Panc1 (cell line): ENCODE results near the gene ABHD12. TPM values are rescaled to one million over a fixed set of nuclear protein-coding genes. Genes with fewer than 3 reads are reported as not detected.

Experiments used
- ATAC-seq: fragments of 200-7000 bp; cut with Tn5 transposase; 2 replicates; pipeline ENCODE4 v1.9.1; 2020; ENCODE audit warnings: mild to moderate bottlenecking, moderate library complexity
- BruUV-seq: library from RNA; stranded (reverse); fragments of 400-500 nt; replicated peaks from 2 replicates; lab custom pipeline; 2021; lab: Mats Ljungman, UMichigan
- CTCF ChIA-PET: fragments of 300-600 bp; sonication (Branson Sonifier 250); formaldehyde crosslinking; loops from one replicate; lab custom pipeline; 2022; ENCODE audit warnings: antibody characterized with exemption; lab: Charles Lee
- POLR2A ChIA-PET: fragments of 300-600 bp; sonication (Branson Sonifier 250); formaldehyde crosslinking; loops from one replicate; lab custom pipeline; 2022; ENCODE audit warnings: antibody characterized with exemption; lab: Charles Lee
- DNase-seq: peaks from one replicate; pipeline ENCODE4 v3.0.0-alpha.2; 2010; ENCODE audit warnings: low read depth, low spot score
- H3K27ac ChIP-seq: 2 replicates; pipeline ENCODE4 v1.5.1; 2011; ENCODE audit warnings: mild to moderate bottlenecking, low read length, inconsistent platforms
- H3K27me3 ChIP-seq: fragments of 200-500 bp; sonication (Bioruptor generic); 2 replicates; pipeline ENCODE4 v1.6.0; 2014; ENCODE audit warnings: low read length, inconsistent platforms; ENCODE audit not compliant: control insufficient read depth, insufficient read depth
- H3K36me3 ChIP-seq: fragments of 200-500 bp; sonication (Bioruptor generic); 2 replicates; pipeline ENCODE4 v1.5.1; 2014; ENCODE audit warnings: inconsistent platforms, mild to moderate bottlenecking, low read length, moderate library complexity; ENCODE audit not compliant: control insufficient read depth, insufficient read depth
- H3K4me1 ChIP-seq: 2 replicates; pipeline ENCODE4 v1.5.1; 2011; ENCODE audit warnings: inconsistent platforms, mild to moderate bottlenecking, low read length, moderate library complexity; ENCODE audit not compliant: control insufficient read depth, insufficient read depth
- H3K4me3 ChIP-seq, 2 experiments: 2 replicates each; pipeline ENCODE4 v1.5.1; 2011 to 2012; ENCODE audit warnings: low read depth in 2 of 2, low read length in 2 of 2, mild to moderate bottlenecking in 2 of 2, inconsistent platforms in 1 of 2, moderate library complexity in 1 of 2
- H3K9me3 ChIP-seq: fragments of 200-500 bp; sonication (Bioruptor generic); 2 replicates; pipeline ENCODE4 v1.5.1; 2014; ENCODE audit warnings: low read depth, mild to moderate bottlenecking, inconsistent platforms, low read length, moderate library complexity; ENCODE audit not compliant: control insufficient read depth, insufficient read depth
- CTCF ChIP-seq: fragments of 450-650 bp; IDR thresholded peaks from 2 replicates; pipeline ENCODE4 v1.5.1; 2017; ENCODE audit warnings: mild to moderate bottlenecking
- POLR2AphosphoS5 ChIP-seq: IDR thresholded peaks from 2 replicates; pipeline ENCODE4 v1.6.1; 2012; ENCODE audit warnings: mild to moderate bottlenecking, low read depth, low read length, moderate library complexity
- REST ChIP-seq, 2 experiments: IDR thresholded peaks; 2 replicates each; pipeline ENCODE4 v1.6.1; 2011 to 2012; ENCODE audit warnings: low read depth in 2 of 2, control low read depth in 1 of 2, low read length in 1 of 2, mild to moderate bottlenecking in 1 of 2, moderate library complexity in 1 of 2; ENCODE audit not compliant: insufficient read depth in 1 of 2
- SIN3A ChIP-seq: IDR thresholded peaks from 2 replicates; pipeline ENCODE4 v1.6.1; 2012; ENCODE audit warnings: low read depth, mild to moderate bottlenecking, low read length, moderate library complexity, borderline replicate concordance; ENCODE audit not compliant: insufficient read depth
- TCF7L2 ChIP-seq: IDR thresholded peaks from 2 replicates; pipeline ENCODE4 v1.6.1; 2011; ENCODE audit warnings: mild to moderate bottlenecking, low read depth, low read length, inconsistent platforms
- in situ Hi-C: cut with HindIII; loops from 2 replicates; pipeline ENCODE4 v1.10.0; 2016; ENCODE audit warnings: low sequenced_read_pairs, low pct_unique_long_range_greater_than_20kb
- intact Hi-C: fragments of 100-400 bp; cut with micrococcal nuclease; formaldehyde crosslinking; loops from one replicate; pipeline ENCODE4 v1.10.0; 2022; ENCODE audit not compliant: unreplicated experiment
- total RNA-seq: library from RNA; stranded (reverse); gene quantifications from one replicate; pipeline ENCODE4 v1.2.1, GENCODE V29; 2021; ENCODE audit not compliant: unreplicated experiment

The ABHD12 gene
- total RNA-seq, 1 experiment from 2014 or later = 90.9 TPM

GRCh38 chr20:25285091-25285647 is 105.5 kb downstream of the ABHD12 start:
- no peaks in the 10 kb centered on the region for H3K27me3 ChIP-seq
- POLR2A ChIA-PET = interaction anchor here (0.5 kb wide), 1 partner anchor 1057 kb away, joined by 4 read pairs; no protein-coding TSS in a partner anchor
- H3K27ac ChIP-seq = no peak overlapping the region
- ATAC-seq = no peak
- in situ Hi-C loops = no loop called here
- no peaks in the 10 kb centered on the region for H3K9me3 ChIP-seq
- H3K4me1 ChIP-seq = no peaks in the 10 kb centered on the region
- TSS peak; percentile 45 for BruUV-seq
- CTCF ChIA-PET = no interaction called here
- no peak for DNase-seq
- peaks cover 23% of the 10 kb centered on the region for H3K36me3 ChIP-seq
- intact Hi-C loops = no loop called here
- no peak overlapping the region for H3K4me3 ChIP-seq
- TF ChIP-seq TCF7L2 (no peak), SIN3A (no peak), CTCF (no peak), REST (IDR thresholded peaks at IDR 0.05; ENCODE audit: insufficient read depth in 1 of 2, low read depth in 2 of 2, low read length in 1 of 2) (no peak), POLR2AphosphoS5 (no peak)

DNA sequence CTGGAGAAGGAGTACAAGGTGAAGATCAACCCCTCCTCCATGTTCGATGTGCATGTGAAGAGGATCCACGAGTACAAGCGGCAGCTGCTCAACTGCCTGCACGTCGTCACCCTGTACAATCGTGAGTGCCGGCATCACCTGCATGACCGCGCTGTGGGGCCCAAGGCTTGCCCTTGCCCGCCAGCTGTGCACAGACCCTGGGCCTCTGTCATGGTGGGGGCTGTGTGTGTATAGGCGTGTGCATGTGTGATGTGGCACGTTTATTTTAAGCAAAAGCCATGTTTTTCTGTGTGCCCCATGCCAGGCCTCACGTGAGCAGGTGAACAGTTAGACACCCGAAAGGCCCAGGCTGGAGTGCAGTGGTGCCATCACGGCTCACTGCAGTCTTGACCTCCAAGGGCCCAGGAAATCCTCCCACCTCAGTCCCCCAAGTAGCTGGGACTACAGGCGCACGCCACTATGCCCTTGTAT is 106.5 kb downstream of the ABHD12 start:
- BruUV-seq = no TSS peak
- ATAC-seq (no peak), DNase-seq (no peak)
- in situ Hi-C loops = no loop called here
- POLR2A ChIA-PET = no interaction called here
- intact Hi-C loops = no loop called here
- no peak overlapping the region for H3K27ac ChIP-seq
- no peaks in the 10 kb centered on the region for H3K9me3 ChIP-seq
- TF ChIP-seq TCF7L2 (no peak), CTCF (no peak), POLR2AphosphoS5 (no peak), REST (IDR thresholded peaks at IDR 0.05; ENCODE audit: insufficient read depth in 1 of 2, low read depth in 2 of 2, low read length in 1 of 2) (no peak), SIN3A (no peak)
- no peak overlapping the region for H3K4me3 ChIP-seq
- CTCF ChIA-PET = no interaction called here
- no peaks in the 10 kb centered on the region for H3K27me3 ChIP-seq
- H3K36me3 ChIP-seq = peaks cover 25% of the 10 kb centered on the region
- peaks cover 4% of the 10 kb centered on the region; the same call in 1 of the 2 replicates for H3K4me1 ChIP-seq
